Gastroesophageal sphincter (tissue), 3 donors: ENCODE measurements around the gene SEC14L3.

Experiments used
- CTCF ChIP-seq, 4 experiments: fragments of 200-600 bp in 2 of 4; fragments of 450-650 bp in 2 of 4; sonication (generic) in 1 of 4; IDR thresholded peaks; one replicate each; pipeline ENCODE4 v1.5.1; 2017 to 2019; ENCODE audit warnings: antibody characterized with exemption in 4 of 4, mild to moderate bottlenecking in 2 of 4, moderate library complexity in 2 of 4
- EP300 ChIP-seq: sonication (generic); formaldehyde crosslinking; IDR thresholded peaks from one replicate; pipeline ENCODE4 v1.6.1; 2017; ENCODE audit warnings: antibody characterized with exemption, mild to moderate bottlenecking
- POLR2A ChIP-seq, 2 donors: fragments of 450-650 bp; IDR thresholded peaks; one replicate each; pipeline ENCODE4 v1.6.1; 2017; ENCODE audit warnings: antibody characterized with exemption in 2 of 2, mild to moderate bottlenecking in 2 of 2, moderate library complexity in 1 of 2
- POLR2AphosphoS5 ChIP-seq: sonication (generic); formaldehyde crosslinking; IDR thresholded peaks from one replicate; pipeline ENCODE4 v1.6.1; 2017; ENCODE audit warnings: antibody characterized with exemption

DNA sequence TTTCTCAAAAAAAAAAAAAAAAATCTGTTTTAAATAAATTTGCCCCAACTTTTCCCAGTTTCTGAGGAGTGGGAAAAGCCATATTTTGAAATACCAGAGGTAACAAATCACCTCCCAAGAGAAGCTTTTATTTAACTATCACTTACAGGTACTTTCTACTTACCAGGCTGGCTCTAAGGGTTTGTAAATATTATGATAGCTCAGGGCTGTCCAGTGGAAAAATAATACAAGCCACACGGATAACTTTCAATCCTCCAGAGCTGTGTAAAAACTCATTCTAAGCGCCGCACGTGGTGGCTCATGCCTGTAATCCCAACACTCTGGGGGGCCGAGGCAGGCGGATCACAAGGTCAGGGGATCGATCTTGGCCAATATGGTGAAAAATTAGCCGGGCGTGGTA, 39.3 kb upstream of the SEC14L3 start:
- no peak for TF ChIP-seq CTCF (IDR thresholded peaks at IDR 0.05)
- no peak for TF ChIP-seq POLR2AphosphoS5
- TF ChIP-seq POLR2A (IDR thresholded peaks at IDR 0.05) = no peak
- no peak for TF ChIP-seq EP300
